ENCODE results near the gene FBXO10. TPM values are rescaled to one million over a fixed set of nuclear protein-coding genes. Genes with fewer than 3 reads are reported as not detected.

FBXO10 gene
- total RNA-seq, 2 donors from 2014 or later, result 19.5 to 26.6 TPM

DNA sequence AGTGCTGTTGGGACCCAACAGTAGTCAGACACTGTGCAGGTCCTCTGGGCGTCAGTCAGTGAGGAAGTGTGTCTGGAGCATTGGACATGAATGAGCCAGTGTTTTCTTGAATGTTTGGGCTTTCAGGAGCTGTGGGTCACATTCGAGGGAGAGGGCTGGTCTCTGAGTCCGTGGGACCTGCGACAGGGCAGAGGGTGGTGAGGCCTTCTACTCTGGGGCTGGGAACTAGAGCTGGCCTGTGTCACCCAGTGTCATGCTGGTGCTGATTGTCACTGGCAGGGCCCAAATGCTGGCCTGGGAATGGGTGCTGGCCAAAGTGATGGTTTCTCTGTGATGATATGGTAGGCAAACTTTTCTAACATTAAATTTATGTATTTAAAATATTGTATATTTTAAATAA is 80.2 kb downstream of the FBXO10 start:
- Mint-ChIP-seq H3K27ac (no peak overlapping the region), H3K36me3 (ENCODE audit: low read depth) (peaks cover 58% of the 10 kb centered on the region)
- peaks cover 85% of the 10 kb centered on the region for H3K36me3 ChIP-seq (ENCODE audit: control insufficient read depth, insufficient read depth, low read length)

DNA sequence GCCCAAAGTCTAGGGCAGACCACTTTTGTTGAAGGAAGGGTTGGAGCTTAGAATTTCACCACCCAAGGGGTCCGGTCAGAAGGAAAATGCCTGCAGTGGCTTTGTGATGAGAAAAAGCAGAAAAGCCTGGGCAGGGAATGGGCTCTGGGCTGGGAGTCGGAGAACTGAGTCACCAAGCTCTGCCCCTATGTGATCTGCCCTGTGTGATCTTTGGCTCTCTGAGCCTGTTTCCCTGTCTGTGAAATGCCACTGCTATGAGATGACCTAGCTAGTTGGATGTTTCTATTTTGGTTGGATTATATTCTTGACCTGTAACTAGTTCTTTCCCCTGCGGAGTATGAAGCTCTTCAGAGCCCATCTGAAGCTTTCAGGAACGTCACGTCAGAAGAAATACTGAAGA is 80.6 kb downstream of the FBXO10 start:
- Mint-ChIP-seq H3K4me3 (no peak overlapping the region), H3K27me3 (ENCODE audit: insufficient read depth) (no peaks in the 10 kb centered on the region), H3K27ac (no peak overlapping the region), H3K9me3 (no peaks in the 10 kb centered on the region), H3K36me3 (ENCODE audit: low read depth) (peaks cover 57% of the 10 kb centered on the region), H3K4me1 (peaks cover 2% of the 10 kb centered on the region)
- Histone ChIP-seq H3K4me1 (ENCODE audit: control insufficient read depth, insufficient read depth, low read length) (no peaks in the 10 kb centered on the region), H3K4me3 (ENCODE audit: low read length) (no peak overlapping the region), H3K27ac (ENCODE audit: low read depth, low read length) (no peak overlapping the region), H3K9me3 (ENCODE audit: control insufficient read depth, low read length) (no peaks in the 10 kb centered on the region), H3K27me3 (ENCODE audit: control insufficient read depth, insufficient read depth, low read length, poor library complexity, severe bottlenecking) (no peaks in the 10 kb centered on the region), H3K36me3 (ENCODE audit: control insufficient read depth, insufficient read depth, low read length) (peaks cover 84% of the 10 kb centered on the region), H3K9ac (ENCODE audit: extremely low read depth, low read length, poor library complexity, severe bottlenecking) (no peak overlapping the region)
- no peak for DNase-seq
- 90 to 97% methylated on average over 3 to 5 of the region's 5 CpGs for WGBS, 2 experiments (ENCODE audit: insufficient coverage in 1 of 2, insufficient read length in 1 of 2)
- no peak for TF ChIP-seq CTCF (conservative IDR thresholded peaks at IDR 0.05)

More for the DNA sequence above, 80.2 kb downstream of the FBXO10 start:
- H3K27me3 ChIP-seq (ENCODE audit: control insufficient read depth, insufficient read depth, low read length, poor library complexity, severe bottlenecking), result no peaks in the 10 kb centered on the region
- Mint-ChIP-seq H3K27me3 (ENCODE audit: insufficient read depth) (no peaks in the 10 kb centered on the region), H3K4me1 (peaks cover 2% of the 10 kb centered on the region), H3K4me3 (no peak overlapping the region), H3K9me3 (no peaks in the 10 kb centered on the region)
- peak; percentile 26 for DNase-seq
- H3K9me3 ChIP-seq (ENCODE audit: control insufficient read depth, low read length), result no peaks in the 10 kb centered on the region
- H3K9ac ChIP-seq (ENCODE audit: extremely low read depth, low read length, poor library complexity, severe bottlenecking), result no peak overlapping the region
- no peak overlapping the region for H3K27ac ChIP-seq (ENCODE audit: low read depth, low read length)
- no peak for TF ChIP-seq CTCF (conservative IDR thresholded peaks at IDR 0.05)
- WGBS, 2 experiments (ENCODE audit: insufficient coverage in 1 of 2, insufficient read length in 1 of 2), result 72 to 90% methylated on average over 1 to 4 of the region's 4 CpGs
- H3K4me1 ChIP-seq (ENCODE audit: control insufficient read depth, insufficient read depth, low read length), result no peaks in the 10 kb centered on the region
- no peak overlapping the region for H3K4me3 ChIP-seq (ENCODE audit: low read length)

DNA sequence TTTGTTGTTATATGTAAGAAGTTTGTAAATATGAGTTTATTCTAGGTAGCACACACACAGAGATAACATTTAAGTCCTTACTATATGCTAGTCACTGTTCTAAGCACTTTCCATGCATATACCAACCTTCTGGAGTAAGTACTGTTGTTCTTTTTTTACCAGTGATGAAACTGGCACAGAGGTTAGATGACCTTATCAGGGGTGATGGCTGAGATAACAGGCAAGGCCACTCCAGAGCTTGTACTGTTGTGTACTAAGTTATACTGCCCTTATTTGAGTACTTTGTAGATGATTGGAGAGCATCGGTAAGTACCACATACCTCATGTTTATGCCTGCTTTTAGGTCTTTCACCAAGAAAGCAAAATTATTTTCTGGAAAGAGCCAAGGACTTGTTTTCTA is 84.2 kb downstream of the FBXO10 start:
- H3K4me1 ChIP-seq (ENCODE audit: control insufficient read depth, insufficient read depth, low read length), result peaks cover 3% of the 10 kb centered on the region
- no peak overlapping the region for H3K27ac ChIP-seq (ENCODE audit: low read depth, low read length)
- Mint-ChIP-seq H3K36me3 (ENCODE audit: low read depth) (peaks cover 49% of the 10 kb centered on the region), H3K4me1 (peaks cover 4% of the 10 kb centered on the region), H3K4me3 (no peak overlapping the region), H3K27ac (no peak overlapping the region), H3K9me3 (no peaks in the 10 kb centered on the region), H3K27me3 (ENCODE audit: insufficient read depth) (no peaks in the 10 kb centered on the region)
- H3K9me3 ChIP-seq (ENCODE audit: control insufficient read depth, low read length), result no peaks in the 10 kb centered on the region
- WGBS, 2 experiments (ENCODE audit: insufficient coverage in 1 of 2, insufficient read length in 1 of 2), result 80 to 100% methylated on average over 1 of the region's 1 CpG
- H3K9ac ChIP-seq (ENCODE audit: extremely low read depth, low read length, poor library complexity, severe bottlenecking), result no peak overlapping the region
- H3K4me3 ChIP-seq (ENCODE audit: low read length), result no peak overlapping the region
- no peak for TF ChIP-seq CTCF (conservative IDR thresholded peaks at IDR 0.05)
- DNase-seq, result no peak
- H3K27me3 ChIP-seq (ENCODE audit: control insufficient read depth, insufficient read depth, low read length, poor library complexity, severe bottlenecking), result no peaks in the 10 kb centered on the region
- peaks cover 76% of the 10 kb centered on the region for H3K36me3 ChIP-seq (ENCODE audit: control insufficient read depth, insufficient read depth, low read length)

All from endodermal cell (in vitro differentiated cells).